Neural cell (in vitro differentiated cells): ENCODE measurements around the gene INSM1. TPM values are rescaled to one million over a fixed set of nuclear protein-coding genes. Genes with fewer than 3 reads are reported as not detected.

Experiments
- H2AFZ ChIP-seq: fragments of 200-600, 300-800 bp; sonication (generic), shearing (Covaris generic); 2 replicates; pipeline ENCODE4 v1.6.0; 2014; ENCODE audit warnings: low read depth, mild to moderate bottlenecking, antibody characterized with exemption, low read length, moderate library complexity
- H3F3A ChIP-seq: fragments of 200-600 bp; shearing (Covaris generic); 2 replicates; pipeline ENCODE4 v1.6.1; 2016; ENCODE audit warnings: mild to moderate bottlenecking, moderate library complexity, mixed read lengths, antibody characterized with exemption, low read length; ENCODE audit not compliant: insufficient read depth, poor library complexity, severe bottlenecking
- H3K27ac ChIP-seq: fragments of 200-600, 300-800 bp; sonication (generic), shearing (Covaris generic); 2 replicates; pipeline ENCODE4 v1.5.1; 2014; ENCODE audit warnings: mild to moderate bottlenecking, low read length, moderate library complexity
- H3K27me3 ChIP-seq: fragments of 300-800, 200-600 bp; sonication (generic), shearing (Covaris generic); 2 replicates; pipeline ENCODE4 v1.6.0; 2014; ENCODE audit warnings: mild to moderate bottlenecking, low read depth, low read length, moderate library complexity; ENCODE audit not compliant: insufficient read depth
- H3K36me3 ChIP-seq: fragments of 300-800, 200-600 bp; sonication (generic), shearing (Covaris generic); 2 replicates; pipeline ENCODE4 v1.5.1; 2014; ENCODE audit warnings: mild to moderate bottlenecking, antibody characterized with exemption, low read length, moderate library complexity; ENCODE audit not compliant: insufficient read depth
- H3K4me2 ChIP-seq: fragments of 300-800, 200-600 bp; sonication (generic), shearing (Covaris generic); 2 replicates; pipeline ENCODE4 v1.6.0; 2014; ENCODE audit warnings: mild to moderate bottlenecking, low read length
- H3K4me3 ChIP-seq: fragments of 300-800, 200-600 bp; sonication (generic), shearing (Covaris generic); 2 replicates; pipeline ENCODE4 v1.5.1; 2014; ENCODE audit warnings: mild to moderate bottlenecking, low read length, moderate library complexity
- H3K79me2 ChIP-seq: fragments of 200-600 bp; shearing (Covaris generic); replicated peaks from 2 replicates; pipeline ENCODE4 v1.6.0; 2014; ENCODE audit warnings: mild to moderate bottlenecking, low read length, moderate library complexity; ENCODE audit not compliant: insufficient read depth
- H3K9ac ChIP-seq: fragments of 300-800, 200-600 bp; sonication (generic), shearing (Covaris generic); 2 replicates; pipeline ENCODE4 v1.6.1; 2016; ENCODE audit warnings: mild to moderate bottlenecking, low read length, mixed read lengths
- H3K9me2 ChIP-seq: fragments of 200-600 bp; shearing (Covaris generic); 2 replicates; pipeline ENCODE4 v1.6.1; 2016; ENCODE audit warnings: mild to moderate bottlenecking, low read length, mixed read lengths; ENCODE audit not compliant: insufficient read depth
- H3K9me3 ChIP-seq: fragments of 200-600, 300-800 bp; sonication (generic), shearing (Covaris generic); 2 replicates; pipeline ENCODE4 v1.6.1; 2016; ENCODE audit warnings: mild to moderate bottlenecking, mixed run types, low read length, moderate library complexity, mixed read lengths
- H4K20me1 ChIP-seq: fragments of 200-600 bp; shearing (Covaris generic); 2 replicates; pipeline ENCODE4 v1.6.1; 2016; ENCODE audit warnings: mild to moderate bottlenecking, mixed run types; ENCODE audit not compliant: insufficient read depth
- EP300 ChIP-seq: fragments of 450-650 bp; conservative IDR thresholded peaks from 2 replicates; pipeline ENCODE4 v1.6.1; 2014; ENCODE audit warnings: antibody characterized with exemption, mild to moderate bottlenecking, moderate library complexity; ENCODE audit not compliant: poor library complexity, severe bottlenecking
- EZH2 ChIP-seq: fragments of 200-600, 300-800 bp; shearing (Covaris generic), sonication (generic); IDR thresholded peaks from 2 replicates; pipeline ENCODE4 v1.6.1; 2014; ENCODE audit warnings: antibody characterized with exemption, low read length, borderline replicate concordance, mild to moderate bottlenecking; ENCODE audit not compliant: insufficient read depth, poor library complexity, severe bottlenecking
- MXI1 ChIP-seq: fragments of 450-650 bp; conservative IDR thresholded peaks from 2 replicates; pipeline ENCODE4 v1.6.1; 2014; ENCODE audit warnings: antibody characterized with exemption, mild to moderate bottlenecking; ENCODE audit not compliant: poor library complexity, severe bottlenecking
- POLR2AphosphoS5 ChIP-seq: IDR thresholded peaks from 2 replicates; pipeline ENCODE4 v1.6.1; 2012
- RAD21 ChIP-seq: fragments of 450-650 bp; conservative IDR thresholded peaks from 2 replicates; pipeline ENCODE4 v1.6.1; 2014; ENCODE audit warnings: antibody characterized with exemption, mild to moderate bottlenecking, moderate library complexity
- SMC3 ChIP-seq: fragments of 450-650 bp; conservative IDR thresholded peaks from 2 replicates; pipeline ENCODE4 v1.6.1; 2014; ENCODE audit warnings: antibody characterized with exemption, mild to moderate bottlenecking, moderate library complexity; ENCODE audit not compliant: poor library complexity
- TAF1 ChIP-seq: IDR thresholded peaks from 2 replicates; pipeline ENCODE4 v1.6.1; 2012; ENCODE audit warnings: low read depth
- polyA plus RNA-seq: library from polyadenylated mRNA; depleted of rRNA; stranded (reverse); fragments of >200 nt; gene quantifications from 2 replicates; pipeline ENCODE4 v1.2.3, GENCODE V29; 2014
- TF ChIP-seq, protein P1 (sequence below): IDR thresholded peaks from 2 replicates; pipeline ENCODE4 v1.6.1; 2012; ENCODE audit warnings: borderline replicate concordance
- TF ChIP-seq, protein P2 (sequence below): fragments of 450-650 bp; IDR thresholded peaks from 2 replicates; pipeline ENCODE4 v1.5.1; 2014; ENCODE audit warnings: antibody characterized with exemption, mild to moderate bottlenecking, moderate library complexity; ENCODE audit not compliant: poor library complexity, severe bottlenecking

Gene INSM1
- polyA plus RNA-seq, 1 donor from 2014 or later = 8.6 TPM

DNA sequence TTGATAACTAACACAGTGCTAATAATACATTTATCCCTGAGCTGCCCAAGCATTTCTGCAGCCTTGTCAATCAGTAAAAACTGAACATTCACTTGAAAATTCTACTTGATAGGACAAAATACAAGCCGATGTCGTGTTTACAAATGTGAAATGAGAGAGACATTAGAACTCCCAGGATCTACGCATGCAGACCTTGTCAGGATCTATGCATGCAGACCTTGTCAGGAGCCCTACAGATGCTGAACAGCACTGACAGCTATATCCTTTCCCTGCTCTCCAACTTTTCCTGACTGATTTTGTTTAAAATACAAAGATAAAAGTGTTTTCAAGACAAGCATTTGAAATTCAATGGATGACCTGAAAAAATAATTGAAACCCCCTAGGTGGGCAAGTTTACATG, 28.9 kb downstream of the INSM1 start:
- TF ChIP-seq EP300 (no peak), TAF1 (no peak), EZH2 (no peak), MXI1 (no peak), SMC3 (no peak), RAD21 (no peak), POLR2AphosphoS5 (no peak)
- TF ChIP-seq, protein P1, sequence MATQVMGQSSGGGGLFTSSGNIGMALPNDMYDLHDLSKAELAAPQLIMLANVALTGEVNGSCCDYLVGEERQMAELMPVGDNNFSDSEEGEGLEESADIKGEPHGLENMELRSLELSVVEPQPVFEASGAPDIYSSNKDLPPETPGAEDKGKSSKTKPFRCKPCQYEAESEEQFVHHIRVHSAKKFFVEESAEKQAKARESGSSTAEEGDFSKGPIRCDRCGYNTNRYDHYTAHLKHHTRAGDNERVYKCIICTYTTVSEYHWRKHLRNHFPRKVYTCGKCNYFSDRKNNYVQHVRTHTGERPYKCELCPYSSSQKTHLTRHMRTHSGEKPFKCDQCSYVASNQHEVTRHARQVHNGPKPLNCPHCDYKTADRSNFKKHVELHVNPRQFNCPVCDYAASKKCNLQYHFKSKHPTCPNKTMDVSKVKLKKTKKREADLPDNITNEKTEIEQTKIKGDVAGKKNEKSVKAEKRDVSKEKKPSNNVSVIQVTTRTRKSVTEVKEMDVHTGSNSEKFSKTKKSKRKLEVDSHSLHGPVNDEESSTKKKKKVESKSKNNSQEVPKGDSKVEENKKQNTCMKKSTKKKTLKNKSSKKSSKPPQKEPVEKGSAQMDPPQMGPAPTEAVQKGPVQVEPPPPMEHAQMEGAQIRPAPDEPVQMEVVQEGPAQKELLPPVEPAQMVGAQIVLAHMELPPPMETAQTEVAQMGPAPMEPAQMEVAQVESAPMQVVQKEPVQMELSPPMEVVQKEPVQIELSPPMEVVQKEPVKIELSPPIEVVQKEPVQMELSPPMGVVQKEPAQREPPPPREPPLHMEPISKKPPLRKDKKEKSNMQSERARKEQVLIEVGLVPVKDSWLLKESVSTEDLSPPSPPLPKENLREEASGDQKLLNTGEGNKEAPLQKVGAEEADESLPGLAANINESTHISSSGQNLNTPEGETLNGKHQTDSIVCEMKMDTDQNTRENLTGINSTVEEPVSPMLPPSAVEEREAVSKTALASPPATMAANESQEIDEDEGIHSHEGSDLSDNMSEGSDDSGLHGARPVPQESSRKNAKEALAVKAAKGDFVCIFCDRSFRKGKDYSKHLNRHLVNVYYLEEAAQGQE = no peak
- TF ChIP-seq, protein P2, sequence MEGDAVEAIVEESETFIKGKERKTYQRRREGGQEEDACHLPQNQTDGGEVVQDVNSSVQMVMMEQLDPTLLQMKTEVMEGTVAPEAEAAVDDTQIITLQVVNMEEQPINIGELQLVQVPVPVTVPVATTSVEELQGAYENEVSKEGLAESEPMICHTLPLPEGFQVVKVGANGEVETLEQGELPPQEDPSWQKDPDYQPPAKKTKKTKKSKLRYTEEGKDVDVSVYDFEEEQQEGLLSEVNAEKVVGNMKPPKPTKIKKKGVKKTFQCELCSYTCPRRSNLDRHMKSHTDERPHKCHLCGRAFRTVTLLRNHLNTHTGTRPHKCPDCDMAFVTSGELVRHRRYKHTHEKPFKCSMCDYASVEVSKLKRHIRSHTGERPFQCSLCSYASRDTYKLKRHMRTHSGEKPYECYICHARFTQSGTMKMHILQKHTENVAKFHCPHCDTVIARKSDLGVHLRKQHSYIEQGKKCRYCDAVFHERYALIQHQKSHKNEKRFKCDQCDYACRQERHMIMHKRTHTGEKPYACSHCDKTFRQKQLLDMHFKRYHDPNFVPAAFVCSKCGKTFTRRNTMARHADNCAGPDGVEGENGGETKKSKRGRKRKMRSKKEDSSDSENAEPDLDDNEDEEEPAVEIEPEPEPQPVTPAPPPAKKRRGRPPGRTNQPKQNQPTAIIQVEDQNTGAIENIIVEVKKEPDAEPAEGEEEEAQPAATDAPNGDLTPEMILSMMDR = no peak
- Histone ChIP-seq H3K4me2 (no peak overlapping the region), H3K9me2 (no peaks in the 10 kb centered on the region), H3K9ac (no peak overlapping the region), H4K20me1 (no peaks in the 10 kb centered on the region), H3K36me3 (no peaks in the 10 kb centered on the region), H3K9me3 (no peaks in the 10 kb centered on the region), H3K4me3 (no peak overlapping the region), H3K79me2 (no peaks in the 10 kb centered on the region), H3K27me3 (no peaks in the 10 kb centered on the region), H3K27ac (no peak overlapping the region), H3F3A (no peaks in the 10 kb centered on the region), H2AFZ (no peak overlapping the region)

DNA sequence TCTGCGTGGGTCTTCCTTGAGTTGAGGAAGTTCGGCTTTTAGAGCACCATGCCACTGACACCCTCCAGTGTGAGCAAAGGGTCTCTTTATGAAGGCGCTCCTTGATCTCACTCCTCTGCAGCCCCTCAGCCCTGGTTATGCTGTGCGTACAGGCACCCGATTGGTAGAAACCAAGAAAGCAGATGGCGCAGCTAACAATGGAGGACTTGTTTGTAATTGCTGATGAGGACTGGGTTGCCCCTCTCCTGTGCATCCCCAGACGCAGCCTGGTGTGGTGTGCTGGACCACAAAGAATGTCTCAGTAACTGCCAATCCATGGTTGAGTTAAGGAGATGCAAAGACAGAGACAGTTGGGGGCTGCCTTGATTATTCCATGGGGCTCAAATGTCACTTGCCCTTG, 30.2 kb downstream of the INSM1 start:
- Histone ChIP-seq H3K36me3 (no peaks in the 10 kb centered on the region), H3F3A (no peaks in the 10 kb centered on the region), H3K27ac (no peak overlapping the region), H3K4me3 (no peak overlapping the region), H4K20me1 (no peaks in the 10 kb centered on the region), H3K9ac (no peak overlapping the region), H3K9me2 (no peaks in the 10 kb centered on the region), H3K79me2 (no peaks in the 10 kb centered on the region), H3K27me3 (no peaks in the 10 kb centered on the region), H2AFZ (no peak overlapping the region), H3K9me3 (no peaks in the 10 kb centered on the region), H3K4me2 (no peak overlapping the region)
- TF ChIP-seq TAF1 (no peak), EP300 (no peak), RAD21 (no peak), POLR2AphosphoS5 (no peak), EZH2 (no peak)
- TF ChIP-seq, protein P2 = no peak
- TF ChIP-seq, protein P1 = no peak
